KMS-11 (cell line): ENCODE measurements around the gene ARHGAP28.

Experiments used
- H2AFZ ChIP-seq: fragments of 200-600 bp; sonication (generic); 2 replicates; pipeline ENCODE4 v1.6.1; 2016; ENCODE audit warnings: antibody characterized with exemption, mixed run types, low read depth
- H3K27ac ChIP-seq: fragments of 200-600 bp; sonication (generic); 2 replicates; pipeline ENCODE4 v1.6.1; 2016; ENCODE audit warnings: mild to moderate bottlenecking, mixed run types
- H3K27me3 ChIP-seq: fragments of 200-600 bp; sonication (generic); 2 replicates; pipeline ENCODE4 v1.6.1; 2017; ENCODE audit warnings: mild to moderate bottlenecking, low read depth, mixed run types, moderate library complexity; ENCODE audit not compliant: insufficient read depth
- H3K36me3 ChIP-seq: fragments of 200-600 bp; sonication (generic); 2 replicates; pipeline ENCODE4 v1.6.1; 2017; ENCODE audit warnings: mild to moderate bottlenecking, mixed run types; ENCODE audit not compliant: insufficient read depth
- H3K4me1 ChIP-seq: fragments of 200-600 bp; sonication (generic); 2 replicates; pipeline ENCODE4 v1.6.1; 2016; ENCODE audit warnings: mild to moderate bottlenecking, low read depth, mixed run types; ENCODE audit not compliant: poor library complexity, severe bottlenecking
- H3K4me2 ChIP-seq: fragments of 200-600 bp; sonication (generic); 2 replicates; pipeline ENCODE4 v1.7.0; 2016; ENCODE audit warnings: mild to moderate bottlenecking, mixed run types
- H3K4me3 ChIP-seq: fragments of 200-600 bp; sonication (generic); IDR thresholded peaks from 2 replicates; pipeline ENCODE4 v1.6.1; 2017; ENCODE audit warnings: low read depth, low read length, mixed read lengths; ENCODE audit not compliant: insufficient read depth
- H3K79me2 ChIP-seq: fragments of 200-600 bp; sonication (generic); 2 replicates; pipeline ENCODE4 v1.6.1; 2016; ENCODE audit warnings: low read depth, mixed run types; ENCODE audit not compliant: insufficient read depth
- H3K9ac ChIP-seq: fragments of 200-600 bp; sonication (generic); 2 replicates; pipeline ENCODE4 v1.6.1; 2016; ENCODE audit warnings: mild to moderate bottlenecking, mixed run types
- H4K20me1 ChIP-seq: fragments of 200-600 bp; sonication (generic); 2 replicates; pipeline ENCODE4 v1.6.1; 2016; ENCODE audit warnings: mild to moderate bottlenecking, mixed run types; ENCODE audit not compliant: insufficient read depth
- TF ChIP-seq, protein P1 (sequence below): fragments of 200-600 bp; sonication (generic); conservative IDR thresholded peaks from 2 replicates; pipeline ENCODE4 v1.6.1; 2017; ENCODE audit warnings: low read depth, mild to moderate bottlenecking, antibody characterized with exemption, low read length, moderate library complexity, mixed read lengths

ARHGAP28 gene

DNA sequence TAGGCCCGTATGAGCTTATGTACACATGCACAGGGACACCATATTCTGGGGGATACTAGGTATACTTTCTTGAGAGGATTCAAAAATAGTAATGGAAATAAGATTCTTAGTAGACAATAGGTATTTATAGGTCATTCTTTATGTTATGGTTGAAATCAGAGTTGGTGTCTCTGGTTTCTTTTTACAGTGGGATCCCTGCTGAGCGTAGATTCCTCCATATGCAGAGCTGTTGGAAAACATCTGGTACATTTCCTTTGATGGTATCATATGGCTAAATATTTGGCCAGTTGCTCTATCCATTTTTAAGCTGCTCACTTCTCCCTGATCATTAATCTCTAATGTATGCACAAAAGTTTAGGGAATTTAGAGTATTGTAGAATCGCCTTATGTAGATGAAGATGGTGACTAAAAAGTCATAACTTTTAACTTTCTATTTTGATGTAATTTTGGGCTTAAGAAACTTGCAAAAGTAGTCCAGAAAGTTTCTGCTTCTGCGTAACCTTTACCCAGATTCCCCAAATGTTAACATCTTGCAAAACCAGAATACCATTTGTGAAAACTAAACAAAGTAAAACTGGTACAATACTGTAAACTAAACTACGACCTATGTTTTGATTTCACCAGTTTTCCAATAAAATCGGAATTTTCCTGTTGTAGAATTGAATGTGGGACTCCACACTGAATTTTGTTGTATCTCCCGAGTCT lies 5.4 kb downstream of the ARHGAP28 start:
- Histone ChIP-seq H3K4me2 (no peak overlapping the region), H3K27ac (no peak overlapping the region)

DNA sequence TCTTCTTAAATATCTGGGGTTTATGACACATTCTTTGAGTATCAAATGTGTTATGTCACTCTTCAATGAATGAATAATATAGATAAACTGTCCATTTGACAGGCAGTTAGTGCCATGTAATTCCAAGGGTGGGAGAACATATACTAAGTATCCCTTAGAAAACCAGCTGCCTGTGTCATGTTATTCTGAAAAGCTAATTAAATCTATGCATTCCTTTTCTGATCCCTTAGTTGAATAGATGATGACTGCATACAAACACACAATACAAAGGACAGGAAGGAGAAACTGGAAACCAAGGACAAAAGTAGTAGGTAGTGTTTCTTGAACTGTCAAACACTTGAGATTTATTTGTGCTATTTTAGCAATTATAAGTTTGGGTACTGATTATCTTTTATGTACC lies 8.3 kb downstream of the ARHGAP28 start:
- Histone ChIP-seq H3K79me2 (no peaks in the 10 kb centered on the region), H3K36me3 (no peaks in the 10 kb centered on the region)

More for the DNA sequence above, 5.4 kb downstream of the ARHGAP28 start:
- H4K20me1 ChIP-seq: no peaks in the 10 kb centered on the region
- no peaks in the 10 kb centered on the region for H3K36me3 ChIP-seq
- TF ChIP-seq, protein P1, sequence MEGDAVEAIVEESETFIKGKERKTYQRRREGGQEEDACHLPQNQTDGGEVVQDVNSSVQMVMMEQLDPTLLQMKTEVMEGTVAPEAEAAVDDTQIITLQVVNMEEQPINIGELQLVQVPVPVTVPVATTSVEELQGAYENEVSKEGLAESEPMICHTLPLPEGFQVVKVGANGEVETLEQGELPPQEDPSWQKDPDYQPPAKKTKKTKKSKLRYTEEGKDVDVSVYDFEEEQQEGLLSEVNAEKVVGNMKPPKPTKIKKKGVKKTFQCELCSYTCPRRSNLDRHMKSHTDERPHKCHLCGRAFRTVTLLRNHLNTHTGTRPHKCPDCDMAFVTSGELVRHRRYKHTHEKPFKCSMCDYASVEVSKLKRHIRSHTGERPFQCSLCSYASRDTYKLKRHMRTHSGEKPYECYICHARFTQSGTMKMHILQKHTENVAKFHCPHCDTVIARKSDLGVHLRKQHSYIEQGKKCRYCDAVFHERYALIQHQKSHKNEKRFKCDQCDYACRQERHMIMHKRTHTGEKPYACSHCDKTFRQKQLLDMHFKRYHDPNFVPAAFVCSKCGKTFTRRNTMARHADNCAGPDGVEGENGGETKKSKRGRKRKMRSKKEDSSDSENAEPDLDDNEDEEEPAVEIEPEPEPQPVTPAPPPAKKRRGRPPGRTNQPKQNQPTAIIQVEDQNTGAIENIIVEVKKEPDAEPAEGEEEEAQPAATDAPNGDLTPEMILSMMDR: no peak
- H2AFZ ChIP-seq: no peak overlapping the region
- no peak overlapping the region for H3K4me3 ChIP-seq
- peaks cover 12% of the 10 kb centered on the region for H3K4me1 ChIP-seq
- H3K27me3 ChIP-seq: no peaks in the 10 kb centered on the region
- H3K79me2 ChIP-seq: no peaks in the 10 kb centered on the region
- no peak overlapping the region for H3K9ac ChIP-seq

DNA sequence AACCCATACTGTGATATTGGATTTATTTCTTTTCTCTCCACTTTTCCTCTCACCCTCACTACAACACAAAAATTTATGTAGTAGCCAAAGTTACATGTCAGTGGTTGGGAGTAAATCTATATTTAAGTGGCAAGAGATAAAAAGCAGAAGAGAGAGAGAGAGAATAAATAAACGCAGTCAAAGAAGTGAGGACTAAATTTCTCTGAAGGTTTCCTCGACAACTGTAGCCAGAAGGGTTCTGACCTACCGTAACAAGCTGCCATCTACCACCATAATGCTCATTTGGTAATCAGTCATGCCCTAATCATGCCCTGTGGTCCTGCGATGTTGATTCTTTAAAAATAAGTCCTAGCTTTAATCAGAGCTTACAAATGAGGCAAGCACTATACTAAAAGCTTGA lies 9.1 kb downstream of the ARHGAP28 start:
- no peak overlapping the region for H3K4me2 ChIP-seq
- no peak overlapping the region for H3K9ac ChIP-seq
- no peak overlapping the region for H2AFZ ChIP-seq
- no peak overlapping the region for H3K27ac ChIP-seq
- no peaks in the 10 kb centered on the region for H3K27me3 ChIP-seq
- H3K79me2 ChIP-seq: no peaks in the 10 kb centered on the region
- TF ChIP-seq, protein P1: no peak
- no peaks in the 10 kb centered on the region for H3K4me1 ChIP-seq
- no peaks in the 10 kb centered on the region for H3K36me3 ChIP-seq
- no peak overlapping the region for H3K4me3 ChIP-seq
- H4K20me1 ChIP-seq: no peaks in the 10 kb centered on the region

More for the DNA sequence above, 8.3 kb downstream of the ARHGAP28 start:
- TF ChIP-seq, protein P1: no peak
- H3K27me3 ChIP-seq: no peaks in the 10 kb centered on the region
- H4K20me1 ChIP-seq: no peaks in the 10 kb centered on the region
- H3K9ac ChIP-seq: no peak overlapping the region
- no peak overlapping the region for H3K4me2 ChIP-seq
- no peak overlapping the region for H3K4me3 ChIP-seq
- H3K27ac ChIP-seq: no peak overlapping the region
- H3K4me1 ChIP-seq: no peaks in the 10 kb centered on the region
- no peak overlapping the region for H2AFZ ChIP-seq

DNA sequence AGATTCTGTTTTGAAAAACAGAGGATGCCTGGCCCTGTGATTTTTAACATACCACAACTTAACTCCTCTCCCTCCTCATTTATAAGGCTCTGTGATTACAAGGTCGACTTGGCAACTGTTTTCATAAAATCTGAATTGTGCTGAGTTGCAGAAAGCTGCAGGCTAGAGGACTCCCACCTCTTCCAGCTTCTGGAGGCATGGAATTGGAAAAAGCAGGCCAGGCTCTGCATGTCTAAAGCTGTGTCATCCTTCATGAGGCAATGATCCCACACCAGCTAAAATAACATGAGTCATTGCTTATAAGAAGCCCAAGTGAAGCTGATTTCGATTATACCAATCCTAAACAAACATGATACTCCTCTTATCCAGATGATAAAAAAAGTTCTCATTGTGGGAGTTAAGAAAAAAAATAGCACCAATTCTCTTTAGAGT lies 11.7 kb downstream of the ARHGAP28 start:
- Histone ChIP-seq H4K20me1 (no peaks in the 10 kb centered on the region), H2AFZ (no peak overlapping the region), H3K36me3 (no peaks in the 10 kb centered on the region), H3K4me3 (no peak overlapping the region), H3K4me2 (no peak overlapping the region), H3K4me1 (no peaks in the 10 kb centered on the region), H3K27me3 (no peaks in the 10 kb centered on the region), H3K9ac (no peak overlapping the region), H3K79me2 (no peaks in the 10 kb centered on the region), H3K27ac (no peak overlapping the region)
- TF ChIP-seq, protein P1: no peak
